NCI-H1092 treated with DMSO at 0.1 percent for 48 hours (cell line): ENCODE measurements around the gene UQCRQ.
"Not testable (repeated sequence)": the region's sequence is repeated elsewhere in the genome, so short reads cannot be mapped to it uniquely, and the experiment has no call there.

Experiments used
- DNase-seq: peaks from one replicate; lab custom pipeline; 2025; lab: John Stamatoyannopoulos, UW

UQCRQ gene

GRCh38 chr5:132832612-132833011 is 33.8 kb upstream of the UQCRQ start:
- DNase-seq = no peak

GRCh38 chr5:132834057-132834456 is 32.4 kb upstream of the UQCRQ start:
- DNase-seq = no peak

GRCh38 chr5:132836852-132837251 is 29.6 kb upstream of the UQCRQ start:
- DNase-seq = no peak

DNA sequence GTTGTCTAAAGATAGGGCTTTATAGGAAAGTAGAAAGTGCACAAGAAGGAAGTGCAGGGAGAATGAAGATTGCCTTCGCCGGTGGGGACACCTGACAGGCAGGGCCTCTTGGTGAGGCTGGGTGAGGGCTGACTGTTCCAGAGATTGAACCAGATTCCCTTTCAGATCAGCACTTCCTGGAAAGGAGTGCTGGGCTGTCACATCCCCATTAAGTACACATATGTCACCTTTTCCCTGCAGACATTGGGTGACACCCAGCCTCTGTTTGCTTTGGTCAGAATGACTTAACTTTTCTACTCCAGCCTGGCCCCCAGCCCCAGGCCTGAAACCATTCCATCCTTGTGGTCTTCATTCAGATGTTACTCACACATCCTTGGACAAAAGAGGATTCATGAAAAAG is 28.6 kb upstream of the UQCRQ start:
- no peak for DNase-seq

GRCh38 chr5:132838516-132839282 is 27.7 kb upstream of the UQCRQ start:
- no peak for DNase-seq

DNA sequence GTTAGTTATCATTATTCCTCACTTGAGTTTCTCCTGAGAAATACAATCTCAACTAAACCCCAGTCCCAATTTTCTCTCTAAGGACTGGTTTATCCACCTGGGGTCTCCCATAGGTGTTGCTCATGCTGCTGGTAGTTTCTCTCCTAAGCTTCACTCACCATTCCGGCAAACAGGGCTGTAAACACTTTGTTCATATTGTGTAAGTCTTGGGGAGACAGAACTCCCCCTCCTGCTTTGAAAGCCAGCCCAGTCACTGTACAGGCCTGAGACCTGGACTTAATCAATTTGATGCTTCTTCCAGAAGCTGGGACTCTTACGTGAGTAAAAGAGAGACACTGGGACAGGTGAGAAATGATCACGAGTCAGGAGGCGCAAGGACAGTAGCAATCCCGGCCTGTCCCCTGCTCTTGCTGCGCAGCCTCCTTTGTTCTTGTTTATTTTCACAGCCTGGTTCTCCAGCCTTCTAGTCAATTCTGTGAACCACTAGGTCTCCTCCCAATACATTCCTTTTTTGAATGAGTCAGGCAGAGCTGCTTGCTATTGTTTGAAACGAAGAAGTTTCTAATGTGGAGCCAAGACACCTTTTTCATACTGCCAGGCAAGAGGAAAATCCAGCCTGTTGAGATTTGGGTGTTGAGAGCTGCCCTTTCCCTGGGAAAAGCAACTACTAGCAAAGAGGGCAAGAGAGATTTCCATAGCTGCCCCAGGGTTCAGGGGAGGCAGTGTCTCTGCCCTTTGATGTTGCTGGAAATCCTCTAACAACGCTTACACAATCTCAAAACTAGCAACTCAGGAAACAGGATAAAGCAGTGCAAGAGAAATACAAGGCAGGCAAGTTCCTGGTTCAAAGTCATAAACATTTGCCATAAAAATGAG is 26.8 kb upstream of the UQCRQ start:
- DNase-seq = no peak

GRCh38 chr5:132840313-132840712 is 26.1 kb upstream of the UQCRQ start:
- DNase-seq = no peak

DNA sequence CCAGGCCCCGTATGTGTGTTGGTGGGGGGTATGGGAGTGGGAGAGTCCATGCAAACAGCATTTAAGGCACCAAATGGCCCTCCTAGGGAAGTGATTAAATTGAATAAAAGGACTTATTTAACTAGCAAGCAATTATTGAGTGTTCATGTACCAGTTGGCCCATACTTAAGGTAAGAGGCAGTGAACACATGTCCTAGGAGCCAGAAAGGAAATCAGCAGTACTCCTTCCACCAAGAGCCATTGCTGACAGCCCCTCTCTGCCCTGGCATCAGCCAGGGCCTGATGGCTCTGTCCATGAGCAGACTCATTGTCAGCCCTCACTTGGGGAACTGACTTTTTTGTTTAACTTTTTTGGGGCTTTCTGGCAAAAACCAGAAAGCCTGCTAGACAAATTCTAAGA is 25.5 kb upstream of the UQCRQ start:
- no peak for DNase-seq

- DNase-seq = no peak
These were observed 25.1 kb upstream of the UQCRQ start for GRCh38 chr5:132841305-132841704.

- DNase-seq = no peak
These were observed 18.2 kb upstream of the UQCRQ start for GRCh38 chr5:132848270-132848669.

- DNase-seq = no peak
These were observed 17.1 kb upstream of the UQCRQ start for GRCh38 chr5:132849347-132849746.

GRCh38 chr5:132850066-132850465 is 16.4 kb upstream of the UQCRQ start:
- DNase-seq = no peak

DNA sequence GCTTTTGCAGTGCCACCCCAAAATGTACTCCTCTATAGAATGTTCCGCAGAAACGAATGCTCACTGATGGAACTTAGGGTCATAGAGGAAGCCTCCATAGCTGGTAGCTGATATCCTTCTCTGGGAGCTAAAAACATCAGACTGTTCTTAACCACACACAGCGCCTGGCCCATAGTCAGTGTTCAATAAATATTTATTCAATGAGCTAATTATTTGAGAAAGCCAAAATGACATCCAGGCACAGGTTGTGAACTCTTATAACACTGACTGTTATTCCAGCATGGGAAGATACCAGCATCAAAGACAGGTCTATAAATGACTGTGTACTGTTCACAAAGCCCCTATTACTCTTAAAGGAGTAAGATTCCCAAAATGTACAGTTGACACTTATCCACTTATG is 13.1 kb upstream of the UQCRQ start:
- no peak for DNase-seq

GRCh38 chr5:132853790-132854189 is 12.7 kb upstream of the UQCRQ start:
- no peak for DNase-seq

DNA sequence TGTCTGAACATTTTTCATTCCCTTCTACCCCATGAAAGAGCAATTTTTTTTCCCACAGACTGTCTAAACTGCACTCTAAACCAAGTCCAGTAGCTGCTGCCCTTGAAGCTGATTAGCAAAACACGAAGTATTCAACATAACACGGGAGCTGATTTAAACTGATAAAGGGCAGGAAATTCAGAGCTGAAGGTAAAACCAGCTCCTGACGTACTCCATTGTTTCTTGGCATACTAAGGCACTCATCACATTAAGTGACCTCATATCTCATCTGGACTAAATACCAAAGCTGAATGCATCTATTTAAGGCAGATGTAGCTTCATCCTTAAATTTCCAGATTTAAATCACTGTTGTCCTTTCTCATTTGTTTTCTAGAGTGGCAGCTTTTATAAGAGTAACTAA is 12.1 kb upstream of the UQCRQ start:
- no peak for DNase-seq

GRCh38 chr5:132854992-132855391 is 11.4 kb upstream of the UQCRQ start:
- DNase-seq = not testable (repeated sequence)

GRCh38 chr5:132856011-132856410 is 10.4 kb upstream of the UQCRQ start:
- DNase-seq = no peak

DNA sequence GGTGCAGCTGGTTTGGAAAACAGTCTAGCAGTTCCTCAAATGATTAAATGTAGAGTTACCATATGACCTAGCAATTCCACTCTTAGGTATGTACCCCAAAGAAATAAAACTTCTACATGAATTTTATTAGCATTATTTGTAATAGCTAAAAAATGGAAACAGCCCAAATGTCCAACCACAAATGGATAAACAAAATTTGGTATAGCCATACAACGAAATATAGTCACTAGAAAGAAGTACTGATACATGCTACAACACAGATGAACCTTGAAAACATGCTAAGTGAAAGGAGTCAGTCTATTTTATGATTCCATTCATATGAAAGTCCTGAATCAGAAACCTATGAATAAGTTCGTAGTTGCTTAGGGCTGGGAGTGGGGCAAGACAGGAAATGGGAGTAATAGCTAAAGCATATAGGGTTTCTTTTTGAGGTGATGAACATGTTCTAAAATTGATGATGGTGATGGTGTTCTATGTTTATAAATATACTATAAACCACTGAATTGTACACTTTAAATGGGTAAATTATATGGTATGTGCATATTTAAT is 6.5 kb upstream of the UQCRQ start:
- DNase-seq = no peak

DNA sequence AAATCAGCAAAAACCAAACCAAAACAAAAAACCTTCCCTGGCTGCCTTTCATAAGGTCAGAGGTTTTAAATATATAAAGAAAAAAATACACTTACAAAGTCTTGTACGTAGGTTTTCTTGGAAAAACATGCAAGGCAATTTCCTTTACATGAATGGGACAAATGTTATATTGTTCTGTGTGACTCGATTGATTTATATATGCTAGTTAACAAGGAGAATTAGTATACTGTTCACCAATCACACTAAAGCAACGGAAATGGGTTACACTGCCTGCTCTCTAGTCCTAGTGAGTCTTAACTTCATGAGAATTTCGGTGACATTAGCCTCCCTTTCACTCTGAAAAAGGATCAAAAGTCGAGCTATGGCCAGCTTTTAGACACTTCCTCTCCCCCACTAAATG is 5.7 kb upstream of the UQCRQ start:
- DNase-seq = no peak

GRCh38 chr5:132865668-132866341 is 637 bp upstream of the UQCRQ start:
- no peak for DNase-seq

DNA sequence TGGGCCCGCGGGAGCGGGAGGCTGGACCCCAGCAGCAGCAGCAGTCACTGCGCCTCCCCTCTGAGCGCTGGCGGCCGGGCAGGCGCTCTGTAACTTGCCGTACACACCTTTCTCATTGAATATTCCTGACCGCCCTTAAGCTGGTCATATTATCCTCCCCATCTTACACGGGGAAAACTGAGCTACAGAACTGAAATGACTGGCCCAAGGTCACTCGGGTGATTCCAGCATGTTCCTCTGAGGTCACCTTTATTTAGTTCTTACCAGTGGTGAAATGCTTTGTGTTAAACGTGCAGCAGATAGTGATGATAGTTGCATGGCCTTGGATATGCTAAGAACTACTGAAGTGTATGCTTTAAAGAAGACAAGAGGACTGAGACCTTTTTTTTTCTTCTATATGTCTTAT is 607 bp downstream of the UQCRQ start:
- DNase-seq = no peak

GRCh38 chr5:132868754-132869153 is 2.3 kb downstream of the UQCRQ start:
- no peak for DNase-seq

DNA sequence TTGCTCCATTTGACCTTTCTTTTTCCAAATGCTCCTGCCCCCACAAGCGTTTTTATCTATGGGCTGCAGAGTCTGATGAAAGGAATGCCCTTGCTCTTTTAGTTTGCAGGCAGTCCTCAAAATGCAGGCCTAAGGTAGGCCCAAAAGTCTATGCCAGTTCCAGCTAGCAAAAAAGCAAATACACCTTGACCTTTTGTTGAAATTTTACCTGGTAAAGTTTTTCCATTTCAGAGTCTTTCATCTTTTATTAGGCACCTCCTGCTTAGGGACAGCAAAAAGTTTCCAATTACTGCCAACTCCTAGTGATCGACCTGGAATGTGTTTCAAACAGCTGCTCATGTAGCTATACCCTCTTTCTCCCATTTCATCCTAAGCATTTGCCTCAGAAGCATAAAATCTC is 4.4 kb downstream of the UQCRQ start:
- no peak for DNase-seq
